ENCODE measurements around the gene KCNMB1. TPM values are rescaled to one million over a fixed set of nuclear protein-coding genes. Genes with fewer than 3 reads are reported as not detected.

KCNMB1 gene
- total and polyA plus RNA-seq, 2 of the 13 experiments (the other 11 are each of a cell fraction or from before 2014, with no cell fraction given), result not detected

GRCh38 chr5:170336065-170336464 is 53.1 kb downstream of the KCNMB1 start:
- H3K36me3 ChIP-seq (replicated peaks in 1 of 2; ENCODE audit: control insufficient read depth in 1 of 2, insufficient read depth in 2 of 2, low read length in 2 of 2), result no peaks in the 10 kb centered on the region
- in situ Hi-C loops (cut with HindIII; ENCODE audit: extremely low pct_ligation_motif_present, low pct_unique_long_range_greater_than_20kb) (no loop called here), intact Hi-C loops (cut with micrococcal nuclease; ENCODE audit: unreplicated experiment) (no loop called here)
- no peaks in the 10 kb centered on the region for H3K9me3 ChIP-seq (ENCODE audit: low read length)
- H4K20me1 ChIP-seq (ENCODE audit: insufficient read depth, low read length), result no peaks in the 10 kb centered on the region
- peaks cover 1 to 3% of the 10 kb centered on the region in 2 experiments; a peak in 2 of 5 replicates for H3K27me3 ChIP-seq (ENCODE audit: control insufficient read depth in 1 of 2, insufficient read depth in 2 of 2, low read length in 2 of 2)
- H3K79me2 ChIP-seq (ENCODE audit: insufficient read depth, low read length), result no peaks in the 10 kb centered on the region
- 5% methylated on average over 6 of the region's 6 CpGs for WGBS (ENCODE audit: low lambda C conversion rate)
- BruUV-seq (replicated peaks), result no TSS peak
- H3K4me3 ChIP-seq (replicated peaks in 1 of 3; ENCODE audit: insufficient read depth in 1 of 3, low read depth in 2 of 3, low read length in 3 of 3), result no peak overlapping the region
- POLR2A ChIA-PET, result no interaction called here
- TF ChIP-seq, protein P1, sequence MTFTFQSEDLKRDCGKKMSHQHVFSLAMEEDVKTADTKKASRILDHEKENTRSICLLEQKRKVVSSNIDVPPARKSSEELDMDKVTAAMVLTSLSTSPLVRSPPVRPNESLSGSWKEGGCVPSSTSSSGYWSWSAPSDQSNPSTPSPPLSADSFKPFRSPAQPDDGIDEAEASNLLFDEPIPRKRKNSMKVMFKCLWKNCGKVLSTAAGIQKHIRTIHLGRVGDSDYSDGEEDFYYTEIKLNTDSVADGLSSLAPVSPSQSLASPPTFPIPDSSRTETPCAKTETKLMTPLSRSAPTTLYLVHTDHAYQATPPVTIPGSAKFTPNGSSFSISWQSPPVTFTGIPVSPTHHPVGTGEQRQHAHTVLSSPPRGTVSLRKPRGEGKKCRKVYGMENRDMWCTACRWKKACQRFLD (CRISPR knock-in tag; IDR thresholded peaks at IDR 0.05; ENCODE audit: borderline replicate concordance), result no peak
- TF ChIP-seq STAG1 (CRISPR knock-in tag; IDR thresholded peaks at IDR 0.05), result no peak
- TF ChIP-seq, protein P2, sequence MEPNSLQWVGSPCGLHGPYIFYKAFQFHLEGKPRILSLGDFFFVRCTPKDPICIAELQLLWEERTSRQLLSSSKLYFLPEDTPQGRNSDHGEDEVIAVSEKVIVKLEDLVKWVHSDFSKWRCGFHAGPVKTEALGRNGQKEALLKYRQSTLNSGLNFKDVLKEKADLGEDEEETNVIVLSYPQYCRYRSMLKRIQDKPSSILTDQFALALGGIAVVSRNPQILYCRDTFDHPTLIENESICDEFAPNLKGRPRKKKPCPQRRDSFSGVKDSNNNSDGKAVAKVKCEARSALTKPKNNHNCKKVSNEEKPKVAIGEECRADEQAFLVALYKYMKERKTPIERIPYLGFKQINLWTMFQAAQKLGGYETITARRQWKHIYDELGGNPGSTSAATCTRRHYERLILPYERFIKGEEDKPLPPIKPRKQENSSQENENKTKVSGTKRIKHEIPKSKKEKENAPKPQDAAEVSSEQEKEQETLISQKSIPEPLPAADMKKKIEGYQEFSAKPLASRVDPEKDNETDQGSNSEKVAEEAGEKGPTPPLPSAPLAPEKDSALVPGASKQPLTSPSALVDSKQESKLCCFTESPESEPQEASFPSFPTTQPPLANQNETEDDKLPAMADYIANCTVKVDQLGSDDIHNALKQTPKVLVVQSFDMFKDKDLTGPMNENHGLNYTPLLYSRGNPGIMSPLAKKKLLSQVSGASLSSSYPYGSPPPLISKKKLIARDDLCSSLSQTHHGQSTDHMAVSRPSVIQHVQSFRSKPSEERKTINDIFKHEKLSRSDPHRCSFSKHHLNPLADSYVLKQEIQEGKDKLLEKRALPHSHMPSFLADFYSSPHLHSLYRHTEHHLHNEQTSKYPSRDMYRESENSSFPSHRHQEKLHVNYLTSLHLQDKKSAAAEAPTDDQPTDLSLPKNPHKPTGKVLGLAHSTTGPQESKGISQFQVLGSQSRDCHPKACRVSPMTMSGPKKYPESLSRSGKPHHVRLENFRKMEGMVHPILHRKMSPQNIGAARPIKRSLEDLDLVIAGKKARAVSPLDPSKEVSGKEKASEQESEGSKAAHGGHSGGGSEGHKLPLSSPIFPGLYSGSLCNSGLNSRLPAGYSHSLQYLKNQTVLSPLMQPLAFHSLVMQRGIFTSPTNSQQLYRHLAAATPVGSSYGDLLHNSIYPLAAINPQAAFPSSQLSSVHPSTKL (CRISPR knock-in tag; IDR thresholded peaks at IDR 0.05), result no peak
- no peak for TF ChIP-seq ZNF530 (CRISPR knock-in tag; IDR thresholded peaks at IDR 0.05; ENCODE audit: low read depth)
- TF ChIP-seq ZNF7 (CRISPR knock-in tag; IDR thresholded peaks at IDR 0.05), result no peak
- TF ChIP-seq JARID2 (CRISPR knock-in tag; IDR thresholded peaks at IDR 0.05; ENCODE audit: insufficient replicate concordance), result no peak
- TF ChIP-seq ZNF337 (CRISPR knock-in tag; IDR thresholded peaks at IDR 0.05; ENCODE audit: borderline replicate concordance, low read depth), result no peak
- no peak for TF ChIP-seq NCOR1 (IDR thresholded peaks at IDR 0.05; ENCODE audit: borderline replicate concordance, low read length)
- TF ChIP-seq ETV5 (CRISPR knock-in tag; IDR thresholded peaks at IDR 0.05; ENCODE audit: borderline replicate concordance), result no peak
- no peak for TF ChIP-seq THAP9 (CRISPR knock-in tag; IDR thresholded peaks at IDR 0.05; ENCODE audit: borderline replicate concordance)
- no peak for TF ChIP-seq DNMT1 (CRISPR knock-in tag; IDR thresholded peaks at IDR 0.05)
- no peak for TF ChIP-seq PHF20 (CRISPR knock-in tag; IDR thresholded peaks at IDR 0.05)
- TF ChIP-seq ARNTL (CRISPR knock-in tag; IDR thresholded peaks at IDR 0.05), result no peak
- no peak for TF ChIP-seq ZNF20 (CRISPR knock-in tag; IDR thresholded peaks at IDR 0.05)
- no peak for TF ChIP-seq ARID2 (CRISPR knock-in tag; IDR thresholded peaks at IDR 0.05; ENCODE audit: borderline replicate concordance)
- TF ChIP-seq KLF12 (CRISPR knock-in tag; IDR thresholded peaks at IDR 0.05; ENCODE audit: borderline replicate concordance), result no peak
- no peak for TF ChIP-seq KLF16 (CRISPR knock-in tag; IDR thresholded peaks at IDR 0.05)
- no peak for TF ChIP-seq ZNF572 (CRISPR knock-in tag; IDR thresholded peaks at IDR 0.05)
- TF ChIP-seq SP1 (IDR thresholded peaks at IDR 0.05), result no peak
- no peak for TF ChIP-seq SP1 (CRISPR knock-in tag; IDR thresholded peaks at IDR 0.05)
- H2AFZ ChIP-seq (ENCODE audit: low read length), result no peak overlapping the region
- no peak overlapping the region for H3K27ac ChIP-seq (ENCODE audit: extremely low read length, insufficient read depth, low read length)
- ATAC-seq, result no peak
- no peak overlapping the region for H3K4me2 ChIP-seq (ENCODE audit: low read depth, low read length)
- CTCF ChIA-PET (ENCODE audit: low intra/inter-chr PET ratio, low total read pairs), result no interaction called here
- DNase-seq (ENCODE audit: low spot score), result no peak
- H3K4me1 ChIP-seq (ENCODE audit: insufficient read depth, low read length), result no peaks in the 10 kb centered on the region
- no peak overlapping the region for H3K9ac ChIP-seq (ENCODE audit: insufficient read depth, low read depth, low read length)
- FAIRE-seq, result no peak
